CD4-positive, alpha-beta T cell treated with Interleukin-15 for 1 hour (primary cell): ENCODE measurements around the gene LRCH1.

Experiments used
- DNase-seq: peaks from one replicate; pipeline ENCODE4 v3.0.0-alpha.2; 2020

Gene LRCH1

DNA sequence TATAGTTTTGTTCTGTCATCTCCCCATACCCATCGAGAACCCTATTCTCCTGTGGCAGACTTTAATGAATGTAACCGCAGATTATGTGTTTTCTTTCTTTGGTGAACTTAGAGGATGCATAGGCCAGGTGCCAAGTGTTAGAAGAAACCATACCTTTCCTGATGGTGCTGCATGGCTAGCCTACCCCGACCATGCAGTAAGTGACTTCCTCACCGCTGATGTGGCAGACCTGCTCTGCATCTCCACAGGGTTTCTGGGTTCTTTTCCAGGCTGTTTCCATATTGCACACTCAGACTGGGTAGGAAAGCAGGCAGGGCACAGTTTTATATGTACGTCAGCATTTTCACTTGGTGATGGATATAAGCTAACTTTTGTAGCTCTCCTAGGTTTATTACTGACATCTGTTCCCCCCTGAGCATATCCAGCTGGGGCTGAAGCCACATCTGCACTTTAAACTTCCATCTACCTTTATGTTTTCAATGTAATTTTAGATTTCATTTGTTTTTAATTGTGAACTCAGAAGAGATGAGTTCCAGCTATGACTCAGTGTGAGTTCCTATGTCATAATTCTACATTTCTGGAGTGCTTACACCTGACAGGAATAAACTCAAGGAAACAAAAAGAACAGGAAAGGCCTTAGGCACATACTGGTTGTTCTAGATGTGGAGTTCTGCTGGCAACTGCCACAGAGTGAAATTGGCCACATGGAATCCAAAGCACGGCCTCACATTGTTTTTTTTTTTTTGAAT is 42.3 kb downstream of the LRCH1 start:
- DNase-seq: peak; percentile 29

DNA sequence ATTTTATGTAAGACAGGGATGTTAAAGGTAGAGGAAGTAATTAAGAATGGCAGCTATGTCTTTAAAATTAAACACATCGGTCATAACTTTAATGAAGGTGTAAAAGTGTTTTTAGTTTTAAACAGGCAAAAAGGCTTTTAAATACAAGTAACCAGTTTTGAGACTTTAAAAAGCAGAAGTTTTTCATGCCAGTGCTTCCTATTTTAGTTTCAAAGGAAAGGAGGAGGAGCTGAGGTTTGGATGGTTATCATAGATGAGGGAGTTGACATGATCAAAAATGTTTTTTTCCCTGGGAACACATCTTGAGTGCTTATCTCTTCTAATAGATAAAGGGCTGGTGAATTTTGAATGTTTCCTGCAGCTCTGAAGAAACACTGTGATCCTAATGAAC is 42.9 kb downstream of the LRCH1 start:
- no peak for DNase-seq

DNA sequence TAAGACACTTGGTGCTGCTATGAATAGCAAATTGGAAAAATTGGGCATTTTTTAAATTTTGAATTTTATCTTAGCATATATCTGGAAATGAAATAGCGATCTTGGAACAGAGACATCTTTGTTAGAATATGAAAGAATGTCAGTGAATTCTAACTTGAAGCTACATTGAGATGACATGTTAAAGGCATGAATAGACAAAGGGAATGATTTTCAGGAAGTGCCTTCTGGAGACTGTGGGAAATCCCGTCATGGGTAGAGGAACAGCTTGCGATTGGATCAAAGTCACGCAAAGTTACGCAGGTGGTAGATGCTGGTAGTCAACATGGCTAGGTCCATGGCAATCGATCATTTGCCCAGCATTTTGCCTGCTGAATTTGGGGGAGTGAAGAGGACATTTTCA is 43.5 kb downstream of the LRCH1 start:
- DNase-seq: no peak

DNA sequence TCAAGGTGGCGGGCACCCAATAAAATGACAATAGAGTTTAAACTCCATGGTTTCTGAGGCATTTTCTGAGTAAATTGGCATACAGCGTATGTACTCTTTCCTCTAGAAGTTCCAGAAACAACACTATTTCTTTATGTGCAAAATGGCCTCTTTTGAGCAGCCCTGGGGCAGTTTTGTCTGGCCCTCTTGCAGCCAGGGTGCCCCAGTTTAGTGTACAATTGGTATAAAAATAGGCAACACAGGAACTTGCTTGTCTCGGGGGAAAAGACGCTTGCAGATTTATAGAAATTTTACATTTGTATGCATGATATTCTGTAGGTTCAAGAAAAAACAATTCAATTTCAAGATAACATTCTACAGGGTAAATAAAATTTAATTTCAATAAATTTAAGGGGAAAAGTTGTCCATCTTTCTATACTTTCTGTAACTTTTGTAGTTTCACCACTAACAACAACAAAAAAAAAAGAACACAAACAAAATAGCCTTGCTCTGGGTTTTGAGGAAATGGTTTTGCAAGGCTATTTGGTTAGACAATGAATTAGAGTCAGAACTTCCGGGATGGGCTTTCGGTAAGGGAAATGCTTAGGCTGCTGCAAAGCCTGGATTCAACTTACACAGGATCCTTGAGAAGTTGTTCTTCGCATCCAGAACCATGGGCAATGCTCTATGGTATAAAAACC is 45.3 kb downstream of the LRCH1 start:
- DNase-seq: no peak

DNA sequence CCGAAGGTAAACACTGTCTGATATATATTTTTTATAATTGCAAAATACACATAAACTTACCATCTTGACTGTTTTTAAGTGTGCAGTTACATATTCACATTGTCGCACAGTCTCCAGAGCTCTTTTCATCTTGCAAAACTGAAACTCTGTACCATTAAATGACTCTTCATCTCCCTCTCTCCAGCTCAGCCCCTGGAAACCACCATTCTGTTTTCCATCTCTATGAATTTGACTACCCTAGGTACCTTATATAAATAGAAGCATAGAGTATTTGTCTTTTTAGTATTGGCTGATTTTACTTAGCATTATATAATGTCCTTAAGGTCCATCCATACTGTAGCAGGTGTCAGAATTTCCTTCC is 45.8 kb downstream of the LRCH1 start:
- DNase-seq: no peak

DNA sequence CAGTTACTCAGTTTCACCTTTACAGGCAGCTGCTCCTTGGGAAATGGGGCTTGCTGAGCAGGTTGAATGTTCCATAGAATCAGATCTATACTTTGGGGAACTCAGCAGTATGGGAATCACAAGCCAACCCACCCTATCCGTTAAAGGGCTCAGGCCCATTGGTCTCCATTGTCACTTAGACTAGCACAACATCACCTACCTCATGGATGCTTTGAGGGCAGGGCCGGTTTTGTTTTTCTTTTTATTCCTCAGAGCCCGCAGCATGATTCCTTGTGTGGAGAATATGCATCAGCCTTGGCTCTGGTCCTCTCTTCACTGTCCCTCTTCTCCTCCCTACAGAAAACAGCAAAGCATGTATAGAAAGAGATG is 48.0 kb downstream of the LRCH1 start:
- no peak for DNase-seq

DNA sequence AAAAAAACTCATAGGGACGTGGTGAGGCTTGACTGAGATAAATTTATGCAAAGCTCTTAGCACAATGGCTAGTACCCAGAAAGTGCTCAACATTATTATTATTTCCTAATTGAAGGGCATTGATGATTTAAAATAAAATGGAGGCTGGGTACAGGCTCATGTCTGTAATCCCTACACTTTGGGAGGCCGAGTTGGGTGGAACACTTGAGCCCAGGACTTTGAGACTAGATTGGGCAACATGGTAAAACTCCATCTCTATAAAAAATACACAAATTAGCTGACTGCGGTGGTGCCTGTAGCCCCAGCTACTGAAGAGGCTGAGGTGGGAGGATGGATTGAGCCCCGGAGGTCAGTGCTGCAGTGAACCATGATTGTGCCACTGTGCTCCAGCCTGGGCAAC is 49.6 kb downstream of the LRCH1 start:
- no peak for DNase-seq

DNA sequence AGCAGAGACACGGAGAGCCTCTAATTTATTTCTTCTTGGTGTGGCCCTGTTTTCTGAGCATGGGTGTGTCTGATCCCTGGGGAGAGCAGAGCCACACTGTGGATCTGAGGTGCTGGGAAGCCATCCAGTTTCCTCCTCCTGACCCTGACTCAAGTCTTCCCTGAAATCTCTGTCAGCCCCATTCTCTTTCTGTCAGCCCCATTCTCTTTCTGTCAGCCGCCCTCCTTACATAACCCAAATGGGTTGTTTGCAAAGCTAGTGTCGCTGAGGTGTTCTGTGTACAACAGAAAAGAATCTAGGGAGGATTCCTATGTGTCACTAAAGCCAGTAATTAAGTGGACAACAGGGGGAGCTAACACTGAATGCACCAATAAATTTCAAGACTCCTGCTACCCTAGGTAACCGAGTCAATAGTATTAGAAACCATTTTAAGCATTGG is 50.2 kb downstream of the LRCH1 start:
- no peak for DNase-seq

DNA sequence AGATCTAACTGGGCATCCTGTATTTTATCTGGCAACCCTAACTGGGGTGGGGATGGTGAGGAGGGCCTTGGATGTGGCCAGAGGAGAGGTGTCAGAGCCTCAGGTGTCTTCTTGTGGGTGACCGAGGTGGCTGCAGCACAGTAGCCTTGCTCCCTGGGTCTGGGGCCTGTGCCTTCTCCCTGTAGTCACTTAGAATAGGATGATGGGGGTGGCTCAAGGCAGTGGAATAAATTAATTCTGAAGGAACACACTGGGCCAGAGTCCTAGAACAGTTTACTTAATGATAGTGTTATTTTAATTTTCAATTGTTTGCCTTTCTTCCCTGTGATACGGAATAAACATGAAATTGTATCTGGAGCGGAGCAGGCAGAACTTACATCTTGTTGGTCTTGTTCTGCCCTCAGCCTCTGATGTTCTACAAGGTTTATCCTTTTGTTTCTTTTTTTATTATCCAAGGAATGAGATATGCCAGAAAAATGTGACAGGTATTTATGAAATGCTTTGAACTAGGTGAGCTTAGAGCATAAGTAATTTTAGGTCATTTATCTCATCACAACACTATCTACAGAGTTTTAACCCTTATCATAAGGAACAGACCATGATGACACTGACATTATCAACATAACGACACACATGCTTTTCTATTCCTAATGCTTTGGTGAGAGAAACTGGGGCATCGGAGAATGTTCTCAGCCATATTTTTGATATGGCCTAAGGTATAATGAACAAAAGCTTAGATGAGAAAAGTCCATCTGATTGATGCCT is 51.4 kb downstream of the LRCH1 start:
- DNase-seq: no peak

DNA sequence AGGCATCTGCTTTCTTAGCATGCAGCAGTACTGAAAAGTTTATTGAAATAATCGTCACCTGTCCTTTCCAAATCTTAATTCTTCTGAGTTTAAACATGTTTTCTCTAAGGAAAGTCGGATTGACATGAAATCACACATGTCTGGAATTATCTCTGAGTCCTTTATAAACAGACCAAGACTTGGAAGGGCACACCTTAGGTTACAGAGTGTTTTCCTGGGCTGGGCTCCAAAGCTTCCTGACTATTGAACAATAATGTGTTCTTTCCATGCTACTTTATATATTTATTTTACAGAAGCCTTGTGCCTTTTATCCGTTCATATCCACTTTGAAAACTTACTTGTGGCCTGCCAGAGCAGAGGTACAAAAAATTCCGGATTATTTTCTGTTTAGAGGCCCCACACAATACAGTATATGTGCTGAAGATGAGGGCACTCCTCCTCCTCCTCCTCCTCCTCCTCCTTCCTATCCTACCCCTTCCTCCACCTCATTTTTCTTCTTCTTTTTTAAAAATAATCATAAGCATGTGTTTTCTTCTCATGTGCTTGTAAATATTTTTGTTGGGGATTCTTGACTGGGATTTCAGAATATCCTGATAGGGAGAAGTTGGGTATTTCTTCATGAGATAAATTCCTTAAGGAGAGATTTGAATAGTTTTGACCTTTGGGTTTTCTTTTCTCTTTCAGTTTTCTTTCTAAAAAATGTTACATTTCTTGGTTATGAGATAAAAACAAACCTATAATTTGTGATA is 52.3 kb downstream of the LRCH1 start:
- no peak for DNase-seq

DNA sequence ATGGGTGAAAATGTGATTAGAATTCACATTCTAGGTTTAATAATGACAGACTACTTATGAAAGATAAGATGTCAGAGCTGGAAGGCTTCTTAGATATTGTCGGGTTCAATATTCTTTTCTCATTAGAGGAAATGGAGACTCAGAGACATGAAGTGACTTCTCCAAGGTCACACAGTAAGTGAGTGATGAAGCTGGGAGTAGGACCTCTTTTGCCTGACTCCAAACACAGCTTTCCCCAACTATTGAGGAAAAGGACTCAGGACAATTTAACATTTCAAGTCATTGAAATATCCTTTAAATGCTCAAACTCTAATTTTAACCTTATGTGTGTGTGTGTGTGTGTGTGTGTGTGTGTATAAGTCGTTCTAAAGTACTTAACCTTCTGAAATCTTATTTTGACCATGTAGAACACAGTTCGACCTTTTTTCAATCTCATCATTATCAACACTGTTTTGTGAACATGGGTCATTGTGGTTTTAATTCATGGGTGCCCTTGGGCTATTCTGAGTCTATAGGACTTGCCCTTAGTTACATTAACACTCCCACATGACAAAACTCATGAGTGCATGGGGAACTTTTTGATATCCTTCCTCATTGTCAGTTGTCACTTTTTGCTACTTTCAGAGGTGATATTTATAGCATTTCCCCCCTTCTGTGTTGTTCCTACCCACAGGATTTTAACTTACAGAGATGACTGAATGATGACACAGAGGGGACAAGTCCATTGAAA is 53.0 kb downstream of the LRCH1 start:
- DNase-seq: no peak

DNA sequence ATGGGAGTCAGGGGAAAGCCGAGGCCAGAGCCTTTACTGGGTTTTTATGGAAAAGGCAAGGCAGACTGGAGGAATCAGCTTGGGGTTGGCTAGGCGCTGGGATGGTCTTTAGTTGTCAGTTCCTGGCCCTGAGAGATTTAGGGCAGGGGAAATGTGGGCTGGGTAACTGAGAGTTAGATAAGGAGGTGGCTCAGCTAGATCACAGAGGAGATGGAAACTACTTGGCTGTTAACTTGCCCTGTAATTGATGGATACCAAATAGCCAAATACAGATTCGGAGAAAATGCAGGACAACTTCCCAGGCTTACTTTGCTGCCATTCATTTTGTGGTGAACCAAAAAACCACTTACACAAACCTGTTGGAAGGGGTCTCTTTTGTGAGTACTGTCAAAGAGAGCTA is 54.0 kb downstream of the LRCH1 start:
- DNase-seq: no peak

DNA sequence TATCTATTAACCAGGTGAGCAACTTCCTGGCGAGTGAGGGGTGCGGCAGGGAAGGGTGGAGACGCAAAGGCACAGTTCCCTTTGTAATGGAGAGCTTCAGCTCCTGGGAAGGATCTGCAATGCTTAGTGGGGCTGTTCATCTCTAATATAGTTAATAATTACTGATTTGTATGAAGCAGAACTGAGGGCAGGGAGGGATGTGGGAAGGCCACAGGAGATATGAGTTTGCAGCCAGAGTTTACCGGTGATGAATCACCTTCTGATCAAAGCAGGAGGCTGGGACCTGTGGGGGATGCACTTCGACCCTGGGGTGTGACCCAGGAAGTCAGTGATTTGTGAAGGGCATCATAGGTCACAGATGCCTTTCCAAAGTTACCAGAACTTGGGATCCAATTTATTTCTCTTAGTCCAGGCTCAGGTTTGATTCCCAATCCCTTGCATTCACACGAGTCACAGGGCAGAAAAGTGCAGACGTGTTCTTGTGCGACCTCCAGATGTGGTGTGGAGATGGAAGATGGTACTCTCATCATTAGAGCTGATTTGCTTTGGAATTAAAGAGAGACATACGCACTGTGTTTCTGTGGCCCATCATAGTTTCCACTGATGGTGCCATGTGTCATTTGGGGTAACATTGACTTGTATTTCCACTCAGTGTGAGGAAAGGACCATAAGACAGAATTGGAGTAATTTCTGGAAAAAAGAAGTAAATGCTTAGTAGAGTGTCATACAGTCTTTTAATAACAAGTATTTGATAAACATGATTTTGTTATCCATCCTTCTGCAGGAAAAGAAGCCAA is 55.0 kb downstream of the LRCH1 start:
- no peak for DNase-seq

DNA sequence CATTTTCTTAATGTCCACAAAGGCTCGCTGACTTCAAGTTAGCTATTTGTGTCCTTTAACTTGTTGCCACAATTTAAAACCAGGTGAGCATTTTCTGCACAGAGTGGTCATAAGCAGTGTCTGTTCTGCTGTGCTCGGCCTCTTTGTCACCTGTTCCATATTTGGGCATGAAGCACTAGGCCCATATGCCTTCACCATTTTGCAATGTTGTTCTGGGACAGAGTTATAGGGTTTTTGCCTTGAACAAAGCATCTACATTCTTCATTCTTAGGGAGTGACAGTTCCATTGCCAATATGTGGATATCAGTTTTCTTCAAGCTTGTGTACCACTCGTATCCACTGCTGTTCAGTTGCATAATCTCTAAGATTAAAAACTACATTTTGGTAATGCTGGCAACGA is 56.1 kb downstream of the LRCH1 start:
- DNase-seq: no peak

DNA sequence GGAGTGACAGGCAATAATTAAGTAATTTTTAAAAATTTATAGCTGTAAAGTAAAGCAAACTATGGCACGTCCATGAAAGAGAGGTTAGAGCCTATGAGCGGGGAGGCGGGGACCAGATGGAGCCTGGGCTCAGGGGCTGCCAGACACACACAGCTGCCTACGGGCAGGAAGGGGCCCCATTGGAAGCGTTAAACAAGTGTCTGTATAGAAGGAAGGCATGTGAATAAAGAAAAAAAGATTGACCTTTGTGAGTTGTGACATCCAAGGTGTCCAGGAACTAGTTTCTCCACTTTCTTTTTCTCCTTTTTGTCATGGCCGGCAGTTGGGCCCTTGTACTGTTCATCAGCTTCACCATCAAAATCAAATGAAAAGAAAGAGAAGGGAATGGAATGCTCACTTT is 56.8 kb downstream of the LRCH1 start:
- no peak for DNase-seq

DNA sequence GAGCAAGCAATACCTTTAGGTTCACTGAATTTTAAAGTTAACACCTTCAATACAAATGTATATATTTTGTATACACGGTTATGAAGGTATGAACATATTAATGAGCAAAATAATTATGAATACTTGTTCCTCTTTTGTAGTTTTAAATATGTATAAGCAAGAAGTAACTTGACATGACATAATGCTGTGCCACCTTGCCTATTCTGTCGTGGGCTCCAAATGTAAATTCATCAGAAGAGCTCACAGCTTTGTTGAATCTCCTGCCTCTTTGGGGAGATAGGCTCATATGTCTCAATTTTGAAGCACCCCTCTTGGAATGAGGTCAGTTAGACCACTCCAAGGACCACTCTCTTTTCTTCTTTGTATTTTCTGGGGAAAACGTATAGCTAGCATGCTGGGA is 59.3 kb downstream of the LRCH1 start:
- DNase-seq: no peak

DNA sequence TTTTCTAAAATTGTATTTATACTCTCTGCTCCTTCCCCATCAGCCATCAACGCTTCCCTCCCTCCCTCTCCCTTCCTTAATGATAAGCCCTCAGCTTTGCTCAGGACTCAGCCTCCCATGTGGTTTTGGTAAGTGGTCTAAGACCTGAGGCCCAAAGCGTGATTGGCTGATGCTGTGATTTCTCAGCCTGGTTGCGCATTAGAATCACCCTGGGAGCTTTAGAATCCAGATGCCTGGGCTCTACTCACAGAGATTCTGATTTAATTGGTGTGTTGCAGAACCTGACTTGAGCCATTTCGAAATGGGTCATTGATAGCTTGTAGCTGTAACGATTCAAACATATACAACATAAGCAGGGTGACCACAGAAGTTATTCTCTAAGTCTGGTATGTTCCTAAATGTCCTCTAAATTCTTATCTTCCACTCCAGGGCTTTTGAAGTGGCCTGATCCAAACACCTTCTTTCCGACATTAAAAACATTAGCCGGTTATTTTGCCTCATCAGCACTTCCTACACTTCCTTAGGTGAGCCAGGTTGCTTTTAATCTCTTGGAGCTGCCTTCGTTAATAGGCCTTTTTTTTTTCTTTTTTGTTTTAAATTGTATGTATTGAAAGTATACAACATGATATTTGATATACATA is 60.6 kb downstream of the LRCH1 start:
- DNase-seq: no peak

DNA sequence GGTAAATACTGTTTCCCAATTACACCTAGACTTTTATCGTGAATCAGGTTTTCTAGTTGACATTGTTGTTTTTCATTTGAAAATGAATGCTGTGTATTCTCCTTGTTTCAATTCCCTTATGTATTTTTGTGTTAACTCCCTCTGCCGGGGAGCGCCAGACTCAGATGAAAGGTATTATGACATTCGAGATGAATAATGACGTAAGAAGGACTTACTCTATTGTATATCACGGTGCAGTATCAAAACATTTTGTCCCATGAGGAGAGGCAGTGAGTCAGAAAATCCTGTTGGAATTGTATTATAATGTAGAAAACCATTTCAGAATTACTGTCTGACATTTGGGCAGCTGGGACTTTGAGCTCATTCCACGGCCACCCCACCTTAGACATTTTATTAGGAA is 61.6 kb downstream of the LRCH1 start:
- DNase-seq: no peak

DNA sequence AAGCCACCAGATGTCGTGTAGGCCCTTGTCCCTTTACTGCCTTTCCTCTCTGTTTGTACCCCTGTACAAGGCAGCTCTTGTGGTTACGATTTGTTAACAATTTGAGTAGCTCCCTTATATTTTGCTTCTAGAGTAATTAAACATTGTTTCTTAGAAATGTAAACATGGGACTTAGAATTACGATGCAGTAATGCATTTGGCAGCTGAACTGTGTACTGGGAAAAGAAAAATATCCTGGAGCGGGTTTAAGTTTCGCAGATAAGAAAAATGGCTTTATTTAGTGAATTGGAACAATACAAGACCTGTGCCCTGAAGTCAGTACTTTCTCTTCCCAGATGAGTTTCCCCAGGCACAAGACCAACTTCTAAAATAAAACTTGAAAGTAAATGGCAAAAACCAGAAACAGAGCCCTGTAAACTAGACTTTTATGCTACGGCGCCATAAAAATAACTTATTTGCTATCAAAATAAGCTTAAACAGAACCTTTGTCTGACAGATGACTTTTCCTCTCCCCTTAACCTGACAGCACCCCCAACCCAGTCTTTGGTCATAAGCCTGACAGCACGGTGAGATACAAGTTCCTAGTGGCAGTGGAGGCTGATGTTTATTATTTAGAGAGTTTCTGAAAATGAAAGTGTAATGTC is 63.0 kb downstream of the LRCH1 start:
- DNase-seq: no peak

DNA sequence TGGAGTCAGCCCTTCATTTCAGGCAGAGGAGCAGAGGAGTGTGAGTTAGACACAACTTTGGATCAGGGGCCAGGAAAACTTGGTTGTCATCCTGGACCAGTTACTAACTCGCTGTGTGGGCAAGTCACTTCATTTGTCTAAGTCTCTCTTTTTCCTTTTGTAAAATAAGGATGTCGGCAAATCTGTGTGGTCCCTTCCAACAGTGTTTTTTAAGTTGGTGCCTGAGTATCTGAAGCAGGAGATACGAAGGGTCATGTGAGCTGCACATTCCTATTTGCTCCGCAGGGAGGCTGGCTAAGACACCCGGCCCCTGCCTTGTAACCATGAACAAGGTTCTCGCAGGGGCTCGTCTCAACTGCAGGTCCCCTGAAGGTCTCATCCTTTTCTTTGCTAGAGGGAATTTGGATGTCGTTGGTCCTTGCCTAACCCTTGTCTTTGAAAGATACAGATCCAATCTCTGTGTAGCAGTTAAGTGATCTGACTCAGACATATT is 64.3 kb downstream of the LRCH1 start:
- no peak for DNase-seq

DNA sequence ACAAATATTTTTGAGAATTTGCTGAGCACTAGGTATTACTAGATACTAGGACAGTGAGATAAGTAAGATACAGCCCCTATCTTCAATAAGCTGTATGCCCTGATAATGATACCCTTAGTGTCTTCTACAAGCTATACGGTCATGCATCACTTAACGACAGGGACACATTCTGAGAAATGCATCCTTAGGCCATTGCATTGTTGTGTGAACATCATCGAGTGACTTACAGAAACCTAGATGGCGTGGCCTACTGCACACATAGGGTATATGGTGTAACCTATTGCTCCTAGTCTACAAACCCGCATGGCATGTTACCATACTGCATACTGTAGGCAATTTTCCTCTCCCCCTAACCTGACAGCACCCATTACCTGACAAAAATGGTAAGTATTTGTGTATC is 64.9 kb downstream of the LRCH1 start:
- DNase-seq: no peak
